DOHH2 (cell line): ENCODE data around the gene ZNF536.

Experiments
- H3F3A ChIP-seq: fragments of 200-600 bp; sonication (generic), shearing (Covaris generic); 2 replicates; pipeline ENCODE4 v1.6.0; 2016; ENCODE audit warnings: antibody characterized with exemption, mild to moderate bottlenecking; ENCODE audit not compliant: control insufficient read depth, insufficient read depth
- H3K27ac ChIP-seq: fragments of 200-600 bp; sonication (generic); 2 replicates; pipeline ENCODE4 v1.5.1; 2014; ENCODE audit warnings: low read depth, mild to moderate bottlenecking, low read length, moderate library complexity
- H3K27me3 ChIP-seq: fragments of 200-600 bp; sonication (generic); 2 replicates; pipeline ENCODE4 v1.6.1; 2014; ENCODE audit warnings: mild to moderate bottlenecking, low read length, mixed read lengths; ENCODE audit not compliant: control insufficient read depth
- H3K36me3 ChIP-seq: fragments of 200-600 bp; sonication (generic); 2 replicates; pipeline ENCODE4 v1.6.1; 2014; ENCODE audit warnings: mild to moderate bottlenecking, low read length, moderate library complexity, mixed read lengths; ENCODE audit not compliant: control insufficient read depth
- H3K4me1 ChIP-seq: fragments of 200-600 bp; sonication (generic); 2 replicates; pipeline ENCODE4 v1.6.1; 2014; ENCODE audit warnings: mild to moderate bottlenecking, low read length, mixed read lengths; ENCODE audit not compliant: control insufficient read depth
- H3K4me2 ChIP-seq: fragments of 200-600 bp; sonication (generic); 2 replicates; pipeline ENCODE4 v1.6.0; 2014; ENCODE audit warnings: mild to moderate bottlenecking, low read length, moderate library complexity
- H3K4me3 ChIP-seq: fragments of 200-600 bp; sonication (generic); 2 replicates; pipeline ENCODE4 v1.5.1; 2014; ENCODE audit warnings: mild to moderate bottlenecking, low read length, mixed read lengths
- H3K79me2 ChIP-seq: fragments of 200-600 bp; sonication (generic); 2 replicates; pipeline ENCODE4 v1.6.1; 2014; ENCODE audit warnings: mild to moderate bottlenecking, low read length, mixed read lengths; ENCODE audit not compliant: control insufficient read depth
- H3K9me2 ChIP-seq: fragments of 200-600 bp; sonication (generic); replicated peaks from 2 replicates; pipeline ENCODE4 v1.6.1; 2014; ENCODE audit warnings: mild to moderate bottlenecking, low read length, mixed read lengths; ENCODE audit not compliant: control insufficient read depth
- H3K9me3 ChIP-seq: fragments of 200-600 bp; sonication (generic); 2 replicates; pipeline ENCODE4 v1.6.1; 2014; ENCODE audit warnings: antibody characterized with exemption, low read length, mixed read lengths; ENCODE audit not compliant: control insufficient read depth, insufficient read depth
- H4K20me1 ChIP-seq: fragments of 200-600 bp; sonication (generic); 2 replicates; pipeline ENCODE4 v1.6.0; 2014; ENCODE audit warnings: low read depth, mild to moderate bottlenecking, antibody characterized with exemption, low read length, moderate library complexity; ENCODE audit not compliant: control insufficient read depth, insufficient read depth
- EZH2phosphoT487 ChIP-seq: fragments of 200-600 bp; sonication (generic); IDR thresholded peaks from 2 replicates; pipeline ENCODE4 v1.6.1; 2017; ENCODE audit warnings: borderline replicate concordance, mild to moderate bottlenecking, antibody characterized with exemption, low read length, moderate library complexity, mixed read lengths
- TF ChIP-seq, protein P1 (sequence below): fragments of 200-600 bp; sonication (generic); IDR thresholded peaks from one replicate; pipeline ENCODE4 v1.5.1; 2014; ENCODE audit warnings: antibody characterized with exemption, mild to moderate bottlenecking, low read depth, low read length; ENCODE audit not compliant: poor library complexity, severe bottlenecking

Gene ZNF536

GRCh38 chr19:30428844-30429243 is 56.7 kb downstream of the ZNF536 start:
- Histone ChIP-seq H3K27me3 (no peaks in the 10 kb centered on the region), H3K9me2 (no peaks in the 10 kb centered on the region), H3K27ac (no peak overlapping the region), H3K4me1 (no peaks in the 10 kb centered on the region), H3K4me2 (no peak overlapping the region), H3K36me3 (no peaks in the 10 kb centered on the region), H3K9me3 (no peaks in the 10 kb centered on the region), H3F3A (no peaks in the 10 kb centered on the region), H3K79me2 (no peaks in the 10 kb centered on the region), H3K4me3 (no peak overlapping the region), H4K20me1 (no peaks in the 10 kb centered on the region)
- no peak for TF ChIP-seq EZH2phosphoT487
- TF ChIP-seq, protein P1, sequence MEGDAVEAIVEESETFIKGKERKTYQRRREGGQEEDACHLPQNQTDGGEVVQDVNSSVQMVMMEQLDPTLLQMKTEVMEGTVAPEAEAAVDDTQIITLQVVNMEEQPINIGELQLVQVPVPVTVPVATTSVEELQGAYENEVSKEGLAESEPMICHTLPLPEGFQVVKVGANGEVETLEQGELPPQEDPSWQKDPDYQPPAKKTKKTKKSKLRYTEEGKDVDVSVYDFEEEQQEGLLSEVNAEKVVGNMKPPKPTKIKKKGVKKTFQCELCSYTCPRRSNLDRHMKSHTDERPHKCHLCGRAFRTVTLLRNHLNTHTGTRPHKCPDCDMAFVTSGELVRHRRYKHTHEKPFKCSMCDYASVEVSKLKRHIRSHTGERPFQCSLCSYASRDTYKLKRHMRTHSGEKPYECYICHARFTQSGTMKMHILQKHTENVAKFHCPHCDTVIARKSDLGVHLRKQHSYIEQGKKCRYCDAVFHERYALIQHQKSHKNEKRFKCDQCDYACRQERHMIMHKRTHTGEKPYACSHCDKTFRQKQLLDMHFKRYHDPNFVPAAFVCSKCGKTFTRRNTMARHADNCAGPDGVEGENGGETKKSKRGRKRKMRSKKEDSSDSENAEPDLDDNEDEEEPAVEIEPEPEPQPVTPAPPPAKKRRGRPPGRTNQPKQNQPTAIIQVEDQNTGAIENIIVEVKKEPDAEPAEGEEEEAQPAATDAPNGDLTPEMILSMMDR = no peak

DNA sequence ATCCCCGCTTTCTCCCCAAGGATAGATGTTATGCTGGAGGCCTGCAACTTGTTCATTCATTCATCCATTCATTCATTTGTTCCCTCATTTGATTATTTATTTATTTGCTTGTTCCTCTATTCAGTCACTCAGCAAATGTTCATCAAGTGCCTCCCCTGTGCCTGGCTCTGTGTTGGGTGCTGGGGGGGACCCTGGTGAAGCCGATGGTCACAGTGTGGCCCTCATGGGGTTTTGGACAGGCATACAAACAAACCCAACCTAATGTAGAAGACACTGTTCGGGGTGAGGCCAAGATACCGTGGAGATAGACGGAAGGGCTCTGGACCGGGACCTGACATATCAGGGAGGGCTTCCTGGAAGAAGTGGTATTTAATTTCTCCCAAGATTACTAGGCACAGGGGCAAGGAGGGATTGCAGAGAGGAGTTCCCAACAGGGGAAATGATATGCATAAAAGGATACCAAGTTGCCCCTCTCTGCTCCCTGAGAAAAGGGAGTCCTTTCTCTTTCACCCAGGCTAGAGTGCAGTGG is 58.1 kb downstream of the ZNF536 start:
- TF ChIP-seq EZH2phosphoT487 = no peak
- TF ChIP-seq, protein P1 = no peak
- Histone ChIP-seq H3K4me3 (no peak overlapping the region), H3K9me3 (no peaks in the 10 kb centered on the region), H3K36me3 (no peaks in the 10 kb centered on the region), H3K9me2 (no peaks in the 10 kb centered on the region), H4K20me1 (no peaks in the 10 kb centered on the region), H3K4me1 (no peaks in the 10 kb centered on the region), H3F3A (no peaks in the 10 kb centered on the region), H3K4me2 (no peak overlapping the region), H3K27me3 (no peaks in the 10 kb centered on the region), H3K79me2 (no peaks in the 10 kb centered on the region), H3K27ac (no peak overlapping the region)

GRCh38 chr19:30431591-30431990 is 59.4 kb downstream of the ZNF536 start:
- Histone ChIP-seq H3K4me1 (no peaks in the 10 kb centered on the region), H3K9me2 (no peaks in the 10 kb centered on the region), H3K9me3 (no peaks in the 10 kb centered on the region)

More at GRCh38 chr19:30431591-30431990, 59.4 kb downstream of the ZNF536 start:
- Histone ChIP-seq H3F3A (no peaks in the 10 kb centered on the region), H3K36me3 (no peaks in the 10 kb centered on the region), H4K20me1 (no peaks in the 10 kb centered on the region), H3K27ac (no peak overlapping the region), H3K4me3 (no peak overlapping the region), H3K27me3 (no peaks in the 10 kb centered on the region), H3K79me2 (no peaks in the 10 kb centered on the region), H3K4me2 (no peak overlapping the region)
- TF ChIP-seq, protein P1 = no peak
- no peak for TF ChIP-seq EZH2phosphoT487
